HT1080 (cell line): Measurements from ENCODE around the gene GLYATL1. TPM values are rescaled to one million over a fixed set of nuclear protein-coding genes. Genes with fewer than 3 reads are reported as not detected.
A peak's percentile ranks its signal among the peaks of the same experiment; 100 is the strongest.

ENCODE experiments used
- DNase-seq: peaks from one replicate; pipeline ENCODE4 v3.0.0-alpha.2; 2015; ENCODE audit warnings: low read depth
- total RNA-seq: library from RNA; depleted of rRNA; stranded (reverse); fragments of >200 nt; shearing (Covaris generic); gene quantifications from 2 replicates; pipeline ENCODE4 v1.2.3, GENCODE V29; 2014

The GLYATL1 gene
- total RNA-seq, 1 experiment from 2014 or later = 2.6 TPM

DNA sequence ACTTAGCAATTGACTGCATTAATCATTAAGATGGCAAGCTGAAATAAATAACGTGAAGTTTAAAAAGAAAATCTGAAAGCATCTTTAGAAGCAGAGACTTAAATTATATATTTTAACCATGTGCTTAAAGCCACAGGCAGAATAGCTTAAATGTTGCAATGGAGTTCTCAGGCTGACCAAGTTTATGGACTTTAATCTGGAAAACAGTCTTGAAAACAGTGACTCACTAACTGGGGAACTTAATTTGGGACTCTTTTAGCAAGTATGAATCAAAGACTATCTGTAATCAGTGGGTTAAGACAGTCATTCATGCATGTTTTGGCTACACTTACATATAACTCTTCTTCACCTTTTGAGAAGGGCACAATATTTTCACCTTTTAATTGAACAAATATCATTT is 12.6 kb upstream of the GLYATL1 start:
- no peak for DNase-seq

DNA sequence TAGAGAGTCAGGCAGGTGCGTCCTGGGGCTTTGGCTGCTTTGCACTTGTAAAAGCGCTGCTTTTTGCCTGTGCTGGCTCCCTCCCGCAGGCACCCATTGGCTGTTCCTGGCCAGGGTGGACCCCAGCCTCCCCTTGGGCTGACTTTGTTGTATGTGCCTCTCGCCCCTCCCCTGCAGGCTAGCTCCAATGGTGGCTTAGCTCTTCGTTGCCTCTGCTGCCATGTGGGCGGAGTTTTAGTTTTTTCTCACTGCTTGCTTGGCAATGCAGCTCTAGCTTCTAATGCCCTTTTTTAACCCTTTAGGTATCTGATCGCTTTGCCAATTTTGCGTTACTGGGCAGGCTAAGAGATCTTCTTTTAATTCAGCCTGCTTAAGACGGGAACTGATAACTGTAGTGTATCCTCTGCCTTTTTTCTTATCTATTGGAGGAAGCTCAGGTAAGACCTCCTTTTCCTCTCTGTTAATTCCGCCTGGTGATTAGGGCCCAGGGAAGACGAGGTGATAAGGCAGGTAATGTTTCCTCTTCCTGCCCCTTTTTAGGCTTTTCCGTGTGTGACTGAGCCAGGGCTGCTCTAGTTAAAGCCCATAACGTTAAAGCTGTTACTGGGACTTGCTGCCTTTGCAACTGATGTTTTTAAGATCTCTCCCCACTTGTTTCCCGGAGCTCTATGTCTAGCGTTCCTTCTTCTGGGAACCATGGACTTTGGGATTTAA is 11.7 kb upstream of the GLYATL1 start:
- DNase-seq = no peak

DNA sequence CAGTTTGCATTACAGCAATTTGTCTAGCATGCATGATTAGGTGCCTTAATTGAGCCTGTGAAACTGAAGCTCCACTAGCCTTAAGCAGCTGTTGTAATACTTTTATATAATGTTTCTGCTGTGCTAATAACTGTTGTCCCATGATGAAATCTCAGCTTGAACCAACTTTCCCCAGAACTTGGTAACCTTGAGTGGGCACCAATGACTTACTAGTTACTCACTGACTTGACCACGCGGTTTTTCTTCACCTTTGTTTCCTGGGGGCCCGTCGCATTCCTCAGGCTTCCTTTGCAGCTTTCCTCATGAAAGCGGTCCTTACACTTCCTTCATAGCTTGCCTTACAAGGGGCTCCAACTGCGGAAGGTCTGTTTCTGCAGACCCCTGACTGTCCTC is 11.2 kb upstream of the GLYATL1 start:
- DNase-seq = no peak

DNA sequence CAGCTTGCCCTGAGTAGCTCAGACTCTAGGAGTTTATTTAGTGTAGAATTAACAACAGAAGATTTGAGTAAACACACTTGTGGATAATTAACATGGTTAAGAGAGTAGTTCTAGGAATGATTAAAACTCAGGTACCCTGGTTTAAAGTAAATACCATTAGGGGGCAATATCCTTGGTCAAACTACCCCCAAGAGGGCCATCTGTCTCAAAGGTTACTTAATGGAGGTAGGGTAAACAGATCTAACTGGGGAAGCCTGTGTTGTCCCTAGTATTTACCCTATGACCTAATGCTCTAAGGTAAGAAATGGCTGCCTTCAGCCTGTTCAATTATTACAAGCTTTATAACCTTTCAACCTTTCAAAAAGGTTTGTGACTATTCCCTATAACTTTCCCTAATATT is 10.6 kb upstream of the GLYATL1 start:
- no peak for DNase-seq

DNA sequence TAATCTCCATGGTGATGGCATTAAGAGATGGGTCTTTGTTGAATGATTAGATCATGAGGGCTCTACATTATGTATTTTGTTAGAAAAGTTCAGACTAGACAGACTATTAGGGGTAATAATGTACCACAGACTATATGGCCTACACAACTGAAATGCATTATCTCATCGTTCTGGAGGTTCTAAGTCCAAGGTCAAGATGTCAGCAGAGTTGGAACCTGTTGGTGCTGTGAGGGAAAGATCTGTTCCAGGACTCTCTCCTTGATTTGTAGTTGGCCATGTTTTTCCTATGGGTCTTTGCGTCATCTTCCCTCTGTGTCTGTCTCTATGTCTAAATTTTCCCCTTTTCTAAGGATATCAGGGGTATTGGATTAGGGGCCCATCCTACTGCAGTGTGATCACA is 8.4 kb upstream of the GLYATL1 start:
- no peak for DNase-seq

DNA sequence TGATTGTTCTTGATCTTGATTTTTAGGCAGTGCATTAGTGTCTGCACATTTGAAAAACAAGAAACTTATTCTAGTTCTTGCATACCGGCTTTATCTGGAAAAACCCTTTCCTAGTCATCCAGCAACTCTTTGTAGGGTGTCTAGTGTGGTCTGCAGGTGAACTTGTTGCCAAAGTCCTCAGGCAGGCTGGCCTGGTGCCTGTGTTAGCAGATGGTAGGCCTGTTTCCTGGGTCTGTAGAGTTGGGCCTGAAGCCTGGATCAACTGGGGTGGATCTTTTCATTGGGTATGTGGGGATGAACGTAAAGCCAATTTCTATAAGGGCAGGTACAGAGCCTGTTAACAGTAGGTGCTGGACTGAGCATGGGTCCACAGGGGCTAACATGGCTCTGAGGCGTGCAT is 5.6 kb upstream of the GLYATL1 start:
- DNase-seq = no peak

DNA sequence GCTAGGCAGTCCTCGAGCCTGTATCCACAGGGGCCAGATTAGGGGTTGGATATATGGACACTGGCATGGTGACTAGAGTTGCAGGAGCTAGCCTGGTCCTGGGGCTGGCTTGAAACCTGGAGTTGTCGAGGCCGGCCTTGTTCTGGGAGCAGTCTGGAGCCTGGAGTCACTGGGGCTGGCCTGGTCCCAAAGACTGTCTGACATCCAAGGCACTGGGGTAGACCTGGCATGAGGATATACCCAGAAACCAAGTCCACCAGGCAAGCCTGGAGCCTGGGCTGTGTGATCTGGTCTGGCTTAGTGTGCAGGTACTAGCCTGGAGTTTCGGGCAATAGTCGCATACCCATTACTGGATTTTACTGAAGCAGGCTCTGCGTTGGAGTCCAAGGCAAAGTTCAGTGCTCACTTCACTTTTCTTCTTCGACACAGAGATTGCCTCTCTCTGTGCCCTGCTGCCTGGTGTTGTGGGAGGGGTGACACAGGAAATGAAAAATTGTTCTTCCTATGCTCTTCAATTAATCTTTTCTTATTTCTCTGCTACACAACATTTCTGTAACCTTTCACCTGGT is 4.3 kb upstream of the GLYATL1 start:
- DNase-seq = no peak

DNA sequence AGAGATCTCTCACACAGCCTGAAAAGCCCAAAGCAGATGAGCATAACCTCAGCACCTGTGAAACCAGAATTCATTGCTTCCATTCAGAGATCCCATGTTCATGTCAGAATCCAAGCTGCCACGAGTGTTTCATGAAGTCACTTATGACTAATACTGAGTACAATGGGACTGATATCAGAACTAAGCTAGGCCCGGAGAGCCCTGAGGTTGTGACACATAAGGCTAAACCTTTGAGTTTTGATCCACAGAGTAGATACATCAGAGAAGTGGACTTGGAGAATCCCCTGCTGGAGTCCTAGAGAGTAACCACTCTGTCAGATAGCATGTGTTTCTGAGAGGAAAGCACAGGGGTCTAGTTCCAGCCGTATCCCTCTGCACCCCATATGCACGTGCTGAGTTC is 890 bp upstream of the GLYATL1 start:
- DNase-seq = no peak

DNA sequence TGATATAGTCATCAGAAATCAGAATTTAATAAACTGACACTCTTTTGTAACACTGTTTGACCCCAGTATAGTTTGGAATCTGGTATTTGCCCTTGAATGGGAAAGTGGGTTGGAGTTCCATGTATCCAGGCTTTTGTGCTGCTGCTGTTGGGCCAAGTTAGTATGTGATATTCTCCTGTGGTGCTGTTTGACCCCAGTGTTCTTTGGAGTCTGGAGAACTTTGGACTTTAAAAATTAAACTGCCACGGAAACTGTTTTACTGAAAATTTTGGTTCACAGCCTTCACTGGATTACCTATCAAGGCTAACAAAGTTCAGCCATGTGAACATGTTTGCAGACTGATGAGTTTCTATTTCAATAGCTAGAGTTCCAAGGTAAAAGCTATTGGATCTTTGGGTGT is 740 bp downstream of the GLYATL1 start:
- no peak for DNase-seq

DNA sequence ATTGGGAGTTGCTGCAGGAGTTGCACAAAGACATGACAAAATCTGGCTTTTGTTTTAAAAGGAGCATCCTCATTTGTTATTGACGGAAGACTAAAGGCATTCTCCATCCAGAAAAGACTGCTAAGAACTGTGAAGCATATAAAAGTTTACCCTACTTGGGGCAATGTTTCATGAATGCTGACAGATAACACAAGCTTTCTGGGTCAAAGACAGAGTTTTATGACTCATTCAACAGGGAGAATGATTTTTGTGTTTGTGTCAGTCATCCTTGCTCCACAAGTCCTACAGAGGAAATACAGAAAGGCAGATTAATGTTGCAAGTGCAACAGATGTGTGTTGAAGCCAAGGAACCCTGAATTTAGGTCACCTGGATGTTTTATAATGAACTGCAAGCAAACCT is 2.5 kb downstream of the GLYATL1 start:
- DNase-seq = no peak

DNA sequence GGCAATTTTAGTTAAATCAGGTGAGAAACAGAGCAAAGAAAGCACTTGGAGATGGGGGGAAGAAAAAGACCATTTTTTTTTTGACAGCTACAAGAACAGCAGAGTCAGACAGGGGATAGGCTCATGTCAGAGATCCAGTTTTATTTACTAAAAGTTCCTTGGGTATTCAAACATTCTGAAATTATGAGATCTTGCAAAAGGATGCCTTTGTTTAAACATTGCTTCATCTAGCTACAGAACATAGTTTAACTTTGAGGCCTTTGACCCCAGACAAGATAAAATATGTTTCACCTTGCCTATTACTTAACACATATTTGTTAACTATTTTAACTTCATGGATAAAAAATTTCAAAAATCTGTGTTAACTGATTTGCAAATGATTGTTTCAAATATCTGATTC is 6.4 kb downstream of the GLYATL1 start:
- no peak for DNase-seq

DNA sequence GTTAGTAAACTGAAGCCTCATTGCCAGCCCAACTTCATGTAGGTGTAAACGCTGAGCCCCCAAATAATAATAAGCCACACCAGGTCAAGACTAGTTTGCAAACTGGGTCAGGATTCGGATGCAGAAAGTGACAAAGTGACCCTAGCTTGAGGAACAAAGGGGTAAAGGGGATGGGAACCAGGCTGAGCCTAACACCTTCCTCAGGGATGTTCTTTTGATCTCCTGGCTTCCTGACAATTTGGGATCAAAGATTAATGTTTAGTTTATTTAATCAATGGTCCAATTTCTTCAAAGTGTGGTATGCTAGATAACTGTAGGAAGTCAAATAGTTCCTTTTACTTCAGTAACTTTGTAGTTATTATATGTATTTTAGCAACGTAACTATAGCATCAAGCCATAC is 9.9 kb downstream of the GLYATL1 start:
- no peak for DNase-seq

DNA sequence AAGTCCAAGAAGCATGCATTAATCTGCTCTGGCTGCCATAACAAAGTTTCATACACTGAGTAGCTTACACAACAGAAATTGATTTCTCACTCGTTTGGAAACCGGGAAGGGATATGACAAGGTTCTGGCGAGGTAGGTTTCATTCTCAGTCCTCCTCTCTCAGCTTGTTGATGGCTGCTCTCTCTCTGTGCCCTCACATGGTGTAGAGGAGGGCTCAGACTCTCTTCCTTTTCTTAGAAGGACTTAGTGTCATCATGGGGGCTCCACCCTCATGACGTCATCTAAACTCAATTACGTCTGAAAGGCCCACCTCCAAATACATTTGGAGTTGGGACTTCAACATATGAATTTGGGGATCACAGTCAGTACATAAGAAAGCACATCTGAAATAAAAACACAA is 18.6 kb downstream of the GLYATL1 start:
- DNase-seq = no peak

DNA sequence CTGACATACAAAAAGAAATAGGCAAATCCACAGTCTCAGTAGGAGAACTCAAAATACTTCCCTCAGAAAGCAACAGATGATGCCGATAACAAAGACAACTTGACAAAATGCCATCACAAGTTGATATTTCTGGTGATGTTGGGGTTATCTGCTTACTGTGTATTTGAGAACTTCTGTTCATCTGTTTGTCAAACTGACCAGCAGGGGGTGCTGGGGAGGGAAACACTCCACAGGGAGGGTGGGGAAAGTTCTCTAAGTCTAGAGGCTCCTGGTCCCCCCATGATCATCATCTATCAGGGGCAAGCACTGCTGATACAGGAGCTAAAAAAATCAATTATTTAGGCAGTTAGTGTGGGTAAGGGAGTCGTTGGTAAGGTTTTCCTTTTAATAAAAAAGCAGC is 19.2 kb downstream of the GLYATL1 start:
- no peak for DNase-seq

DNA sequence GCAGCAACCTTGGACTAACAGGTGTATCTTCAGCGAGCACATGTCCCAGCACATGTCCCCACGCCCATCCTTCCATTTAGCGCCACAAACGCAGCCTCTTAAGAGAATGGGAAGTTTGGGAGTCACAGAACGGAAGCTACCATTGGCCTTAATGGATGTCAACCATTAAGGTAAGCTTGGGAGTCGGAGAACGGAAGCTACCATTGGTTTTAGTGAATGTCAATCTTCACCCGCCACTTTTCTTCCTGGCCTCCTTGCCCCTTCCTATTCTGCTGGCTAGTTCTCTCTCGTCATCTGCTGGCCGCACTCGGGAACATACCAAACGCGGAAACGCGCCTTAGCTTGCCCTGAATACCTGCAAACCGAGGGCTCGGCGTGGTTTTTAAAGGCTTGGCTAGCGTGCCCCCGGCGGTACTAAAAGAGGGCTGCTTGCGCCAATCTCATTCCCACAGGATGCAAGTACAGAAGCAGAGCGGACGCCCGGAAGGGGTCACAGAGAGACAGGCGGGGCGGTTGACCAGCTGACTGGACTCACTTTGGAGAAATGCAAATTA is 24.3 kb downstream of the GLYATL1 start:
- DNase-seq = peak; percentile 30

DNA sequence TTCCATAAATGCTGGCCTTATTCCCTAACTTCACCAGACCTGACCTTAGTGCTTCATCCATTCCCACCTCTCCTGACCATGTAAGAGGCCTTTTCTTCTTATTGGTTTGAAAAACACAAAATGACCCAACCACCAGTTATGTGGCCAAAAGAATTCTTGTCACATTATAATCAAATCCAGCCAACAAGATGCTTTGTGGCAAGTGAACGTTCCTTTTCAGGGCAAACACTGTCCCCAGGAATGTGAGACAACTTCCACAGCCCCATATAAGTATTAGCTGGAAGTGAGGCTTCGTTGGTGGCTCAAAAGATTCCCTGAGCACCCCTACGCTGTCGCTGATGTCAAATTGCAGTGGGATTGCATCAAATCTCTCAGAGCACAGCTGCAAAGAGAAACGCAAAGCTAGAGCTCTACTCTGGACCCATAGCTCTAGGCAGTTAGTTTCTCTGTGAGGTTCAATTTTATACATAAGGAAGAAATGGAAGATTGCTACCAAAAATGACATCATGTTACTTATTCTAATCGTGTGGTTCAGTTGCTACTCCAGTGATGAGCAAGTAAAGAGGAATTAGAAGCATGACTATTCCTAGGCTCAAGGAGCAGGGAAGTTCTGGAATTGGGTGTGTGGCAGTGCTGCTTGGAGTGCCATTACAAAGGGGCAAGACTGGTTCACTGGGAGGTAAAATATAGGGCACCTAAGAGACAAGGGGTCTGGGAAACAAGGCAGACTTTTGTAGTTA is 26.1 kb downstream of the GLYATL1 start:
- peak; percentile 24 for DNase-seq

DNA sequence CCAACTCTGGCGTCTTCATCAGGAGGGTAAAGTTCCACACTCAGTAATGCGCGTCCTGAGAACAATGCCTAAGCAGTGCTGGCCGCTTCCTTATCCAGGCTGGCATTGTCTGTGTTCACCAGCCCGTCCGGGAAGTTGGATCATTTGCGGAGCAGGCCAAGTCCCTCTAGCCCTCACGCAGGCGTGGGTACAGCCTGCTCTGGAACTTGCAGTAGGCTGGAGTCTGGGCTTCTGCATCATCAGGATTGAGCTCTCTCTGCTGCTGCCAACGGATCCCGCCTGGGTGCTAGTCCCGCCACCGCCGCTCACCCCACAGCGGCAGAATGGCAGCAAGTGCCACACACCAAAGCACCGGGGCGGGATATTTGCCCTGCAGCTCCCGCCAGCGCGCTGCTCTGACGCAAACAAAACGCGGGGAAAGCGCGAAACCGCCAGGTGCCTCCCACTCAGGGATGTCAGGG is 29.0 kb downstream of the GLYATL1 start:
- no peak for DNase-seq

DNA sequence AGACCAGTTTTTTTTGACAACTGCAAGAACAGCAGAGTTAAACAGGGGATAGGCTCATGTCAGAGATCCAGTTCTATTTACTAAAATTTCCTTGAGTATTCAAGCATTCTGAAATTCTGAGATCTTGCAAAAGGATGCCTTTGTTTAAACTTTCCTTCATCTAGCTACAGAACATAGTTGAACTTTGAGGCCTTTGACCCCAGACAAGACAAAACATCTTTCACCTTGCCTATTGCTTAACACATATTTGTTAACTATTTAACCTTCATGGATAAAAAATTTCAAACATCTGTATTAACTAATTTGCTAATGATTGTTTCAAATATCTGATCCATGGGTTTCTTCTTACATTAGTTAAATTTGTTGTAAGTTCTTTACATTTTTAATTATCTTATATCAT is 38.2 kb downstream of the GLYATL1 start:
- DNase-seq = no peak

DNA sequence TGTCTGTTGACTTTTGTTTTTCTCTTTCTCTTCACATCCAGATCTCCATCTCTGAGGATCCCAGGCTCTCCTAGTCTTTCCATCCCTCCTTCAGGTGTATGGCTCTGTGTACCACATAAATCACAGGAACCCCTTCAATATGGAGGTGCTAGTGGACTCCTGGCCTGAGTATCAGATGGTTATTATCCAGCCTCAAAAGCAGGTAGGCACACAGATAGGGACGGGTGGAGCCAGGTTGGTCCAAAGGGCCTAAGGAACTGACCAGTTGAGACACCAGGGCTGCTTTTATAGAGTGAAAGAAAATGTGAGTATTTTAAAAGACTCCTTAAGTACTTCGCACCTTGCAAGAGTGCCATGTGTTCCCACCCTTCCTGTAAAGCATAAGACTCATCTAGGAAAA is 39.9 kb downstream of the GLYATL1 start:
- no peak for DNase-seq

DNA sequence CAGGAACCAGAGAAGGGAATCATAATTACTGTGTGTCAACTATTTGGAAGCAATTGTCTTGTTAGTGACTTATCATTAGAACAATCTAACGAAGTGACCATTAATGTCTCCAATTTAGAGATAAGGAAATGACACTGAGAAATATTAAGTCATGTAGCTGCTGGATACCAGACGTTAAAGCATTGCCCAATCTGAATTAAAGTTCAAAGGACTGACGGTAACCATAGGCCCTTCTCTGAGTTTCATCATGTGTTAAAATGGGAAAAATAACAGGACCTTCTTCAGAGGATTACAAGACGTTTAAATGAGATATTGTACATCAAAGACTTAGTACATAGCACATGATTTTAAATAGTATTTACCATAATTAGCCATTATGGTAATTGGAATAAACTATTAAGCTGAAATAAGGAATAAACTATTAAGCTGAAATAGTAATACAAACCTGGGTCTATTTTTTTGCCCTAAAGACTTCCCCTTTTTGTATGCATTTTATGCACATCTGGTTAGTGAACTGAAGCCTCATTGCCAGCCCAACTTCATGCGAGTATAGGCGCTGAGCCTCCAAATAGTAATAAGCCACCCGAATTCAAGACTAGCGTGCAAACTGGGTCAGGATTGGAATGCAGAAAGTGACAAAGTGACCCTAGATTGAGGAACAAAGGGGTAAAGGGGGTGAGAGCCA is 41.0 kb downstream of the GLYATL1 start:
- no peak for DNase-seq

DNA sequence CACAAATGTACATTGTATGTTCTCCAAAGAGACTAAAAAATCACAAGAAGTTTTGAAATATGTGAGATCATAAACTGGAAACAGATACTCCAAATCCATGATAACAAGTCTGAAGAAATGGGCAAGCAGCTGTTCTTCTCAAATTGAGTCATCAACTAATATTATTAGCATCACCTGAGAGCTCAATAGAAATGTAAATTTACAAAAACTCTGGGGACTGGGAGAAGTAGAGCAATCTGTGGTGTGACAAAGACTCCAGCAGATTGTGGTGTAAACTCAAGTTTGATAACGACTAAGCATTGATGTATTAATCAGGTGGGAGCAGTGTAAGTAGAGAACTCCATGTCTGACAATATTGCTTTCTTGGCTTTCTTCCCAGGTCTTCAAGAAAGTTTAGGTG is 53.2 kb downstream of the GLYATL1 start:
- no peak for DNase-seq

DNA sequence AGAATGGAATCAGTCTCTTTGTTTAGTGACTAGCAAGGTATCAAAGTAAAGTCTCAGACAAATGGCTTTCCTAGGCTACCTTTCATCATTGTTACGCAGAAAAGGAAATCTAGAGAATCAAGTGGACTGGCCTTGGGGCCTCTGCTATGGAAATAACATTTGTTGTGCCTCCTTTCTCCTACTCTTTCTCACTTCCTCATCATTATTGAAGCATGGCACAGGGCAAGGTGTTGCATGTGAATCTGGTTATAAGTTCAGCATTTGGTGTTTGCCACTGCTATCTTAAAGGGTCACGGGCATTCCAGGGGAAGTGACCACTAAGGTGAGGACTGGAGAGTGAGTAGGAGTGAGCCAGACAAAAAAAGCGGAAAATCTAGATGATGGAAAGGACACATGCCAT is 54.9 kb downstream of the GLYATL1 start:
- DNase-seq = no peak
